CD4-positive, alpha-beta memory T cell (primary cell): ENCODE measurements around the gene SMC1B. TPM values are rescaled to one million over a fixed set of nuclear protein-coding genes. Genes with fewer than 3 reads are reported as not detected.
"Not testable (repeated sequence)": the region's sequence is repeated elsewhere in the genome, so short reads cannot be mapped to it uniquely, and the experiment has no call there.

Source experiments
- CTCF ChIA-PET: fragments of 350-600 bp; sonication (Branson Sonifier 250); formaldehyde crosslinking; loops from one replicate; lab custom pipeline; 2021; ENCODE audit warnings: inconsistent platforms; ENCODE audit not compliant: partially characterized antibody; lab: Charles Lee
- POLR2A ChIA-PET: fragments of 350-600 bp; sonication (Branson Sonifier 250); formaldehyde crosslinking; loops from one replicate; lab custom pipeline; 2021; ENCODE audit not compliant: partially characterized antibody; lab: Charles Lee
- DNase-seq, 5 donors: peaks; one replicate each; pipeline versions ENCODE4 v3.0.0 to v3.0.0-alpha.2; 2020 to 2022; ENCODE audit warnings: mixed read lengths in 1 of 5
- H3K27ac ChIP-seq: one replicate; pipeline ENCODE4 v1.7.0; 2013; ENCODE audit warnings: low read depth, low read length
- H3K27me3 ChIP-seq: 2 replicates; pipeline ENCODE4 v1.7.0; 2013; ENCODE audit warnings: mild to moderate bottlenecking, low read length, moderate library complexity; ENCODE audit not compliant: insufficient read depth
- H3K36me3 ChIP-seq: 2 replicates; pipeline ENCODE4 v1.7.0; 2013; ENCODE audit warnings: mild to moderate bottlenecking, low read length, moderate library complexity; ENCODE audit not compliant: insufficient read depth
- H3K4me1 ChIP-seq: 2 replicates; pipeline ENCODE4 v1.7.0; 2013; ENCODE audit warnings: mild to moderate bottlenecking, low read length, moderate library complexity; ENCODE audit not compliant: insufficient read depth
- H3K4me3 ChIP-seq, 2 donors: one replicate each; pipeline ENCODE4 v1.7.0; 2013; ENCODE audit warnings: low read length in 2 of 2, mild to moderate bottlenecking in 1 of 2
- H3K9me3 ChIP-seq, 2 donors: one replicate each; pipeline ENCODE4 v1.7.0; 2013; ENCODE audit warnings: low read length in 2 of 2, control low read depth in 1 of 2; ENCODE audit not compliant: control insufficient read depth in 1 of 2
- H3K27ac Mint-ChIP-seq, 7 donors: one replicate each; pipeline ENCODE4 v1.8.0; 2020 to 2021; ENCODE audit warnings: mixed read lengths in 7 of 7, mild to moderate bottlenecking in 6 of 7, inconsistent platforms in 3 of 7, moderate library complexity in 3 of 7
- H3K27me3 Mint-ChIP-seq, 2 donors: one replicate each; pipeline ENCODE4 v1.8.0; 2020 to 2021; ENCODE audit warnings: mixed read lengths in 2 of 2
- H3K36me3 Mint-ChIP-seq, 2 donors: one replicate each; pipeline ENCODE4 v1.8.0; 2020 to 2021; ENCODE audit warnings: mixed read lengths in 2 of 2, inconsistent platforms in 1 of 2, mild to moderate bottlenecking in 1 of 2
- H3K4me1 Mint-ChIP-seq, 4 donors: one replicate each; pipeline ENCODE4 v1.8.0; 2020 to 2021; ENCODE audit warnings: mixed read lengths in 4 of 4, mild to moderate bottlenecking in 1 of 4
- H3K4me3 Mint-ChIP-seq, 8 donors: one replicate each; pipeline ENCODE4 v1.8.0; 2020 to 2021; ENCODE audit warnings: mixed read lengths in 8 of 8, mild to moderate bottlenecking in 7 of 8, moderate library complexity in 6 of 8, inconsistent platforms in 3 of 8
- H3K9me3 Mint-ChIP-seq, 8 donors: one replicate each; pipeline ENCODE4 v1.8.0; 2020 to 2021; ENCODE audit warnings: mixed read lengths in 8 of 8, mild to moderate bottlenecking in 5 of 8, inconsistent platforms in 3 of 8, moderate library complexity in 1 of 8
- intact Hi-C: fragments of 100-400 bp; cut with micrococcal nuclease; formaldehyde crosslinking; loops from one replicate; pipeline ENCODE4 v1.15.1; 2023
- polyA plus RNA-seq, 2 donors: library from polyadenylated mRNA; unstranded; fragments of 300-500 nt; fragmentation: Illumina TruSeq; gene quantifications; one replicate each; pipeline ENCODE4 v1.2.3, GENCODE V29; 2021
- total RNA-seq, 2 experiments: library from RNA; stranded (reverse); gene quantifications; one replicate each; pipeline ENCODE4 v1.2.3, GENCODE V29; 2021

The SMC1B gene
- total and polyA plus RNA-seq, 4 experiments from 2014 or later = 0.08 TPM; not detected in 3

DNA sequence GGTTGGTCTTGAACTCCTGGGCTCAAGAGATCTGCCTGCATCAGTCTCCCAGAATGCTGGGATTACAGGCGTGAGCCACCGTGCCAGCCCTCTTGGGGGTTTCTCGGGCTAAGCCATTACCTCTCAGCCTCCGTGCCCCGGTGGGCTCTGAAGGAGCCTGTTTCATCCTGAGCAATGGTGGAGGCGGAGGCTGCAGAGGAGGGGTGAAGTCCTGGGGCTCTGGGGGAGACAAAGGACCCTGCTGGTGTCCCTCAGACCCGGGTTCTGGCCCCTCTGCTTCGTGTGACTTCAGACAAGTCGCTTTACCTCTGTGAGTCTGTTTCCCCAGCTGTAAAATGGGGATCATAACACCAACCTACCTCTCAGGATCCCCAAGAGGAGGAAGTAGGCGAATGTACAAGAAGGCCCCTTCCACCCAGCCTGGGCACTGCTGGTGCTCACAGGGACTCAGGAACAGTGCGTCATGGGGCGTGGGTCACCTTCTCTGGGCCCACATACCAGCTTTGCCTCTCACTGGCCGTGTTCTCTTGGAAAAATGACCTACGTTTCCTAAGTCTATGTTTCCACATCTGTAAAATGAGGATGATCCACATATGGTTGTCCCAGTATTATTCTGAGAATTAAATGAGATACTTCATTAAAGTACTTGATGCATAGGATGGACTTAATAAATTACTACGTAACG, 36.8 kb upstream of the SMC1B start:
- no peaks in the 10 kb centered on the region for H3K36me3 Mint-ChIP-seq
- no peaks in the 10 kb centered on the region for H3K4me1 Mint-ChIP-seq
- H3K4me1 ChIP-seq = no peaks in the 10 kb centered on the region
- no peak for DNase-seq
- no peak overlapping the region for H3K4me3 Mint-ChIP-seq
- no peaks in the 10 kb centered on the region for H3K9me3 ChIP-seq
- POLR2A ChIA-PET = no interaction called here
- no peak overlapping the region for H3K4me3 ChIP-seq
- H3K27me3 ChIP-seq = no peaks in the 10 kb centered on the region
- CTCF ChIA-PET = no interaction called here
- peaks cover 0 to 6% of the 10 kb centered on the region in 2 donors for H3K27me3 Mint-ChIP-seq
- no peak overlapping the region for H3K27ac Mint-ChIP-seq
- intact Hi-C loops = no loop called here
- H3K27ac ChIP-seq = no peak overlapping the region
- H3K9me3 Mint-ChIP-seq = no peaks in the 10 kb centered on the region
- H3K36me3 ChIP-seq = no peaks in the 10 kb centered on the region

DNA sequence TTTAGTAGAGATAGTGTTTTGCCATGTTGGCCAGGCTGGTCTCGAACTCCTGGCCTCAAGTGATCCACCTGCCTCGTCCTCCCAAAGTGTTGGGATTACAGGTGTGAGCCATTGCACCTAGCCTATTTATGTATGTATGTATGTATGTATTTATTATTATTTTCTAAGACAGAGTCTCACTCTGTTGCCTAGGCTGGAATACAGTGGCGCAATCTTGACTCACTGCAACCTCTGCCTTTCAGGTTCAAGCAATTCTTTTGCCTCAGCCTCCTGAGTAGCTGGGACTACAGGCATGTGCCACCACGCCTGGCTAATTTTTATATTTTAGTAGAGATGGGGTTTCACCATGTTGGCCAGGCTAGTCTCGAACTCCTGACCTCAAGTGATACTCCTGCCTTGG, 36.0 kb upstream of the SMC1B start:
- H3K27ac ChIP-seq, intact Hi-C loops, H3K36me3 ChIP-seq, H3K4me1 ChIP-seq, H3K27me3 ChIP-seq, POLR2A ChIA-PET, H3K4me3 Mint-ChIP-seq, H3K36me3 Mint-ChIP-seq, H3K9me3 ChIP-seq, H3K27ac Mint-ChIP-seq, H3K9me3 Mint-ChIP-seq, CTCF ChIA-PET, H3K27me3 Mint-ChIP-seq, H3K4me1 Mint-ChIP-seq, DNase-seq, H3K4me3 ChIP-seq: not testable (repeated sequence)

- H3K4me3 Mint-ChIP-seq = no peak overlapping the region
- Histone ChIP-seq H3K27ac (no peak overlapping the region), H3K27me3 (no peaks in the 10 kb centered on the region), H3K9me3 (no peaks in the 10 kb centered on the region), H3K4me1 (no peaks in the 10 kb centered on the region), H3K4me3 (no peak overlapping the region), H3K36me3 (no peaks in the 10 kb centered on the region)
- no peak for DNase-seq
- H3K9me3 Mint-ChIP-seq = peaks cover 0 to 2% (median 0%) of the 10 kb centered on the region in 8 donors
- ChIA-PET CTCF (no interaction called here), POLR2A (no interaction called here)
- intact Hi-C loops = no loop called here
- no peaks in the 10 kb centered on the region for H3K36me3 Mint-ChIP-seq
- no peaks in the 10 kb centered on the region for H3K4me1 Mint-ChIP-seq
- H3K27me3 Mint-ChIP-seq = peaks cover 0 to 2% of the 10 kb centered on the region in 2 donors
- no peak overlapping the region for H3K27ac Mint-ChIP-seq
These were observed 35.0 kb upstream of the SMC1B start for GRCh38 chr22:45448431-45448830.

DNA sequence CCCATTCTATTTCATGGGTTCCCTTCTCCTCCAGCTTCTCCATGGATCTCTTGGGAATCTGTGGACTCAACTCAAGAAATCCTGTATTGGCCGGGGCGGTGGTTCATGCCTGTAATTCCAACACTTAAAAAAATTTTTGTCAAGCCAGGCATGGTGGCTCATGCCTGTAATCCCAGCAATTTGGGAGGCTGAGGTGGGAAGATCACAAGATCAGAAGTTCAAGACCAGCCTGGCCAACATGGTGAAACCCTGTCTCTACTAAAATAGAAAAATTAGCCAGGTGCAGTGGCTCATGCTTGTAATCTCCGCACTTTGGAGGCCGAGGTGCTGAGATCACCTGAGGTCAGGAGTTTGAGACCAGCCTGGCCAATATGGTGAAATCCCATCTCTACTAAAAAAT, 34.2 kb upstream of the SMC1B start:
- H3K4me1 ChIP-seq, intact Hi-C loops, DNase-seq, H3K27me3 ChIP-seq, POLR2A ChIA-PET, H3K27me3 Mint-ChIP-seq, H3K4me1 Mint-ChIP-seq, CTCF ChIA-PET, H3K27ac Mint-ChIP-seq, H3K36me3 Mint-ChIP-seq, H3K4me3 ChIP-seq, H3K9me3 Mint-ChIP-seq, H3K27ac ChIP-seq, H3K4me3 Mint-ChIP-seq, H3K36me3 ChIP-seq, H3K9me3 ChIP-seq: not testable (repeated sequence)

DNA sequence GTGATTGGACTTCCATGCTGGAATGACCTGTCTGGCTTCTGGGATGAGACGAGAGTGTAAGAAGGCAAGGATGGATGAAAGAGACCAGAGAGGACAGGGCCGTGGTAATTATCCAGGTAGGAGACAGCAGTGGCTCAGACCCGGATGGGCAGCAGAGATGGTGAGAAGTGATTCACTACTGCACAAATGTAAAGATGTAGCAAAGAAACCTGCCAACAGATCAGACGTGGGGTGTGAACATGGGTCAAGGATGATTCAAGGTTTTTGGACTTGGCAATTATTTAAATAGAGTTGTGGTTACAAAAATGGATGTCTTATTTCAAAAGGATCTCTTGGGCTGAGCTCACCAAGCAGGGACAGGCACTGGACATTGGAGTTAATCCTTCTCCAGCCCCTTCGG, 32.8 kb upstream of the SMC1B start:
- POLR2A ChIA-PET = no interaction called here
- intact Hi-C loops = no loop called here
- no peak overlapping the region for H3K4me3 Mint-ChIP-seq

DNA sequence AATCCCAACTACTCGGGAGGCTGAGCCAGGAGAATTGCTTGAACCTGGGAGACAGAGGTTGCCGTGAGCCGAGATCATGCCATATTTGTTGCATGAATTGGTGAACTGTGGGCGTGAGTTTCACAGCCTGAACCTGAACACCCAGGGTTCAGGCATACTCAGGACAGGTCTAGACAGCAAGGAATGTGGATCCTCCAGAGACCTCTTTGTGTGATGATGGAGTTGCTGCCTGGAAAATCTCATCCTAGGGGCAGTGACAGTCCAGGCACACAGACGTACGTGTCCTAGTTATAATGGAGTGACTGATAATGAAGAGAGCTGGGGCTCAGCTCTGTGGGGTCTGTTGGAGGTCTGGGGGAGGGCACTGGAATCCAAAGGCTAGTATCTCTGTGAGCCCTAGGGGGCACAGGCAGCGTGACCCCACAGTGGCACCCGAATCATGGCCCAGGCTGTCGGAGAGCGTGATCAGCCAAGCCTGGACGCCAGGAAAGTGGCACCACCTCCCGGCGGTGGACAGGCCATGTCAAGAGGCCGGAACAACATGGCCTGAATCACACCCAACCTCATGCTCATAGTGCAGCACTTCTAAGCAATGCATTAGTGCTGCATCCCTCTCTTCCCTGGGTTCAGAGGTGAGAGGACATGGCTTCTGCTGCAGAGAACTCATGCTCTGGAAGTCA, 31.8 kb upstream of the SMC1B start:
- ChIA-PET POLR2A (no interaction called here), CTCF (no interaction called here)
- Mint-ChIP-seq H3K27ac (no peak overlapping the region), H3K4me3 (no peak overlapping the region), H3K27me3 (peaks cover 0 to 3% of the 10 kb centered on the region in 2 donors), H3K9me3 (peaks cover 0 to 2% (median 0%) of the 10 kb centered on the region in 8 donors), H3K36me3 (no peaks in the 10 kb centered on the region), H3K4me1 (peaks cover 6 to 11% (median 10%) of the 10 kb centered on the region in 4 donors)
- no peak overlapping the region for H3K27ac ChIP-seq
- H3K9me3 ChIP-seq = no peaks in the 10 kb centered on the region
- H3K36me3 ChIP-seq = no peaks in the 10 kb centered on the region
- intact Hi-C loops = no loop called here
- no peaks in the 10 kb centered on the region for H3K27me3 ChIP-seq
- no peak overlapping the region for H3K4me3 ChIP-seq
- no peak for DNase-seq
- no peaks in the 10 kb centered on the region for H3K4me1 ChIP-seq

More for the DNA sequence above, 32.8 kb upstream of the SMC1B start:
- H3K9me3 Mint-ChIP-seq = peaks cover 0 to 2% (median 0%) of the 10 kb centered on the region in 8 donors
- CTCF ChIA-PET = no interaction called here
- H3K4me1 Mint-ChIP-seq = peaks cover 1 to 2% (median 2%) of the 10 kb centered on the region in 4 donors
- Histone ChIP-seq H3K27ac (no peak overlapping the region), H3K4me3 (no peak overlapping the region), H3K36me3 (no peaks in the 10 kb centered on the region), H3K27me3 (no peaks in the 10 kb centered on the region), H3K9me3 (no peaks in the 10 kb centered on the region), H3K4me1 (no peaks in the 10 kb centered on the region)
- H3K36me3 Mint-ChIP-seq = no peaks in the 10 kb centered on the region
- H3K27ac Mint-ChIP-seq = no peak overlapping the region
- no peak for DNase-seq
- H3K27me3 Mint-ChIP-seq = peaks cover 0 to 2% of the 10 kb centered on the region in 2 donors

DNA sequence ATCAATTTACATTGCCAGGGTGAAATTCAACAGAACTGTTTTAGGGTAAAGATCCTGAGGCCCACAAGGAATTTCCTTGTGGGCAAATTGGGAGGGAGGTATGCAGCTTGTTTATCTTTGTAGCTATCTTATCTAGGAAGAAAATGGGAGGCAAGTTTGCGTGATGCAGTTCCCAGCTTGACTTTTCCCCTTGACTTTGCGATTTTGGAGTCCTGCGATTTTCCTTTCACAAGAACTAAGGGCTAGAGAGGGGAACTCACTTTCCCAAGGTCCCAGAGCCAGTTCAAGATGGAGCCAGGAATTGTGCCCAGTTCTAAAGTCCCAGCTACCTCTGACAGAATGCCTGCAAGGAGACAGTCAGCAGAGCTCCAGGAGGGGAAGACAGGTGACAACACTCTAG, 30.8 kb upstream of the SMC1B start:
- no peak for DNase-seq
- no peak overlapping the region for H3K27ac Mint-ChIP-seq
- intact Hi-C loops = no loop called here
- peaks cover 0 to 3% of the 10 kb centered on the region in 2 donors for H3K27me3 Mint-ChIP-seq
- Histone ChIP-seq H3K9me3 (no peaks in the 10 kb centered on the region), H3K36me3 (no peaks in the 10 kb centered on the region), H3K4me3 (no peak overlapping the region), H3K27ac (no peak overlapping the region), H3K4me1 (no peaks in the 10 kb centered on the region), H3K27me3 (no peaks in the 10 kb centered on the region)
- peaks cover 0 to 2% (median 0%) of the 10 kb centered on the region in 8 donors for H3K9me3 Mint-ChIP-seq
- ChIA-PET POLR2A (no interaction called here), CTCF (interaction anchor here (1.4 kb wide), 1 partner anchor 11 kb away, joined by 3 read pairs; no protein-coding TSS in a partner anchor)
- H3K4me3 Mint-ChIP-seq = no peak overlapping the region
- H3K4me1 Mint-ChIP-seq = peaks cover 6 to 12% (median 10%) of the 10 kb centered on the region in 4 donors
- H3K36me3 Mint-ChIP-seq = no peaks in the 10 kb centered on the region
